GM18511 (cell line): ENCODE data around the gene CNOT3.
"Not testable (repeated sequence)": the region's sequence is repeated elsewhere in the genome, so short reads cannot be mapped to it uniquely, and the experiment has no call there.

Experiments
- ATAC-seq: cut with Tn5 transposase; IDR thresholded peaks from one replicate; pipeline ENCODE4 v1.9.1; 2021; ENCODE audit warnings: mild to moderate bottlenecking, moderate library complexity; ENCODE audit not compliant: unreplicated experiment

CNOT3 gene

DNA sequence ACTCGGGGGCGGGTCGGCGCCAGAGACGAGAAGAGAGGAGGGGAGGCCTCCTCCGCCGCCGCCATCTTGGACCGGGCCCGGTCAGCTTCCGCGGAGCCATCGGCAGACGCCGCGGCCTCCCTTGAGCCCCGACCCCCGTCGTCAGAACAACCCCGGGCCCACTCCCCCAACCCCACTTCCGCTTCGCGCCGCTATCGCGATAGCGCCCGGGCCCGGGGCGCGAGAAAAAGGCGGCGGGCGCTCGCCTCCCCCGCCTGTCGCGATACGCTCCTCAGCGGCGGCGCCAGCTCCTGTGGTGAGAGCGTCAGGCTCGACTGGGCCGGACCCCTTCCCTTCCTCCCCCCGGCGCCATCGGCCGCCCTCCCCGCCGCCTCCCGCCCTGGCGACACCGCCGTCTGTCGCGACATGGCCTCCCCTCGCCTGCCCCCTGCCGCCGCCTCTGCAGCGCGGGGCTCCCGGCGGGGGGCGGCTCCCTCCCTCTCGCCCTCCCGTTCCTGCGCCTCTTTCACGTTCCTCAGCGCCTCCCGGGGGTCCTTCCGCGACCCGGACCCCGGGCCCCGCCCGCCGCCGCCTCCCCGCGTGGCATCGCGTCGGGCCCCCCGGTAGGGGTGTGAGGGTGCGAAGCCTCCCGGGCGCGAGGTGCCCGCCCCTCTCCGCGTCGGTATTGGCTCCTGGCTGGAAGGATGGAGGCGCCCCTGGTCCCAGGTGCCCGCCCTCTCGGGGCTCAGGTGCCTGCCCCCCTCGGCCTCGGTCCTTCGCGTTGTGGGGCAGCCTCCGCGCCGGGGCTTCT is at the start of gene CNOT3:
Gene CNOT3 (plus strand): TSS at position 64 of the 790 bp plus-strand sequence. CDS start 5,217 bp downstream, outside the sequence.
- ATAC-seq: no peak

DNA sequence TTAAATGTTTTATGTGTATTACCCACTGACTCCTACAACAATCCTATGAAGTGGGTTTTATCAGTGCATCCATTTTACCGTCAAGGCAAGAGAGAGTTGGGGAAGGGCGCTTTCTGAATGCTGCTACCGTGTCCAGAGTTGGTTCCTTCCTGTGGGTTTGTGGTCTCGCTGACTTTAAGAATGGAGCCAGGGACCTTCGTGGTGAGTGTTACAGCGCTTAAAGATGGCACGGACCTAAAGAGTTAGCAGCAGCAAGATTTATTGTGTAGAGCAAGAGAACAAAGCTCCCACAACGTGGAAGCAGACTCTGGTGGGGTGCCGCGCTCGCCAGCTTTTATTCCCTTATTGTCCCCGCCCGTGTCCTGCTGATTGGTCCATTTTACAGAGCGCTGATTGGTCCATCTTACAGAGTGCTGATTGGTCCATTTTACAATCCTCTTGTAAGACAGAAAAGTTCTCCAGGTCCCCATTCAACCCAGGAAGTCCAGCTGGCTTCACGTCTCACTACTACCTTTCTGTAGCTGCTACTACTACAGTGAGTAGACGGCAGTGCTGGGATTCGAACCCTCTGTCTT is 43.0 kb upstream of the CNOT3 start:
- ATAC-seq: no peak

GRCh38 chr19:54095136-54095858 is 42.3 kb upstream of the CNOT3 start:
- no peak for ATAC-seq

- not testable (repeated sequence) for ATAC-seq
Observed at GRCh38 chr19:54095859-54096616, 41.5 kb upstream of the CNOT3 start.

DNA sequence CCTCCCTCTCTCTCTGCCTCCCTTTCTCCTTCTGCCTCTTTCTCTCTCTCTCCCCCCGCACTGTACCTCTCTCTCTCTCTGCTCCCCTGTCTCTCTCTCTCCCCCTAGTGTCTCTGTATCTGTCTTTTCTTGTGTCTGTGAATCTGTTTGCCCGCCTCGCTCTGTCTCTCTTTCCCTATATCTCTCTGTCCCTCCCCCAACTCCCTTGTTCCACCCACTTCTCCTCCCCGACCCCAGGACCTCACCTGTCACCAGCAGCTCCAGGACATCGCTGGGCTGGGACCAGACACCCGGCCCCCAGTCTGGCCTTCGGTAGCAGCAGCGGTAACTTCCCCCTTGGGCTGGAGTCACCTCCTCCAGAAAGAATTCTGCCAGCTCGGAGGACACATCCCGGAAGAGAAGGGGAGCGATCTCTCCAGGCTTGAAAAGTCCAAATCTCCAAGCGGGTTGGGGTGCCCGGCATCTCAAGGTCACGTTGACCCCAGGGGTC is 40.9 kb upstream of the CNOT3 start:
- ATAC-seq: no peak

DNA sequence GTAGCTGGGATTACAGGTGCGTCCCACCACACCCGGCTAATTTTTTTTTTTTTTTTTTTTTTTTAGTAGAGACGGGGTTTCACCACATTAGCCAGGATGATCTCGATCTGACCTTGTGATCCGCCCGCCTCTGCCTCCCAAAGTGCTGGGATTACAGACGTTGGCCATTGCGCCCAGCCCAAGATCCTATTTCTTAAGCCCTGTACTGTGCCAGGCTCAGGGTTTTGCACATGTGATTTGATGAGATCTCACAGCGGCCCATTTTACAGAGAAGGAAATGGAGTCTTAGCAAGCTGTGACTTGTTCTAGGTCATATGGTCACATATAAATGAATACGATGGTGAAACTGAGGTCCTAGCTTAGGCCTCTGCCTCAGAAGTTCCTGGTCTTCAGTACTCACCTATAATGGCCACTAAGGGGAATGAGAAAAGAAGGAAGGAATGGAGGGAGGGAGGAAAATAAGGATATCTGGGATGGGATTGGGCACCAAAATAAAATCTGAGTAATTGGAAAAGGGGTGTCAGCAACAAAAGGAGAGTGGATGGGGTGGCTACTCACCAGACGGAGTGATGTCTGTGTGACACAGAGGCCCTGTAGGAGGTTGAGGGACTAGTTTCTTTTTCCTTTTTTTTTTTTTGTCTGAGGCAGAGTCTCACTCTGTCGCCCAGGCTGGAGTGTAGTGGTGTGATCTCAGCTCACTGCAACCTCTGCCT is 38.2 kb upstream of the CNOT3 start:
- no peak for ATAC-seq

- ATAC-seq: not testable (repeated sequence)
Observed at GRCh38 chr19:54099903-54100255, 37.7 kb upstream of the CNOT3 start.

GRCh38 chr19:54100561-54100960 is 37.0 kb upstream of the CNOT3 start, which contains the start of gene OSCAR:
Gene OSCAR, minus strand, starts transcription at chr19:54100803. Its CDS starts 11 bp downstream, at chr19:54100792.
- ATAC-seq: no peak

GRCh38 chr19:54102421-54103169 is 35.0 kb upstream of the CNOT3 start, which contains the start of gene NDUFA3:
Gene NDUFA3, plus strand, starts transcription at chr19:54102855. Its CDS starts 24 bp downstream, at chr19:54102879.
- peak; percentile 95 for ATAC-seq

- ATAC-seq: no peak
Observed at GRCh38 chr19:54104998-54105715, 32.4 kb upstream of the CNOT3 start.

DNA sequence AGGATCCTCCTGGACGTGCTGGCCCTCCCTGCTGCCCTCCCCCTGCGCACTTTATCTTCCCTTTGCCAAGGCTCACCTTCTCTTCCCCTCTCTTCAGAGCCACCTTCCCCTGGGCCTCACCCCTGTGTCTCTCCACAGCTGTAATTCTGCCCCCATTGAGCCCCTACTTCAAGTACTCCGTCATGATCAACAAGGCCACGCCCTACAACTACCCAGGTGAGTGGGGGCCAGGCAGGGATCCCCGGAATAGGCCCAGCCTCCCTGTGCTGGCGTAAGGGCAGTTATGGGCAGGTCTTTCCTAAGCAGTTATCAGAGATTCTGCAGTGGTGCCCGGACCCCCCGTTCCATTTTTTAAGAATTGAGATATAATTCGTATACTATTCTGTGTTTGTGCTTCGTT is 31.8 kb upstream of the CNOT3 start:
- no peak for ATAC-seq

- ATAC-seq: no peak
Observed at GRCh38 chr19:54106716-54107115, 30.8 kb upstream of the CNOT3 start.

- ATAC-seq: no peak
Observed at GRCh38 chr19:54107876-54108490, 29.6 kb upstream of the CNOT3 start.

DNA sequence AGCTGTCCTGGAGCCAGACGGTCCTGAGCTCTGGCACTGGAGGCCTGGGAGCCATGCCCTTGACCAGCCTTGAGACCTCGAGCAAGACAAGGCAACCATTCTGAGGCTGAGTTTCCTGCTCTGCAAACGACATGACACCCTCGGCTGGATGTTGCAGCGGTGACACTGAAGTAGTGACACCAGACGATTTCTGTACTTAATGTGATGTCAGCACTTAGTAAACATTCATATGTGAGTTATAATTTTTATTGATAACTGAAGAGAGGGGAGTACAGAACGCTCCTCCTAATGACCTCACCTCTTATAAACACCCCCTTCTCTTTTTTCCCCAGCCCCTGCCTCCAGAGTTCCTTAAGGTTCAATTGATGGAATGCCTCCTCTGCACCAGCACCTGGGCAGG is 29.1 kb upstream of the CNOT3 start:
- ATAC-seq: no peak

DNA sequence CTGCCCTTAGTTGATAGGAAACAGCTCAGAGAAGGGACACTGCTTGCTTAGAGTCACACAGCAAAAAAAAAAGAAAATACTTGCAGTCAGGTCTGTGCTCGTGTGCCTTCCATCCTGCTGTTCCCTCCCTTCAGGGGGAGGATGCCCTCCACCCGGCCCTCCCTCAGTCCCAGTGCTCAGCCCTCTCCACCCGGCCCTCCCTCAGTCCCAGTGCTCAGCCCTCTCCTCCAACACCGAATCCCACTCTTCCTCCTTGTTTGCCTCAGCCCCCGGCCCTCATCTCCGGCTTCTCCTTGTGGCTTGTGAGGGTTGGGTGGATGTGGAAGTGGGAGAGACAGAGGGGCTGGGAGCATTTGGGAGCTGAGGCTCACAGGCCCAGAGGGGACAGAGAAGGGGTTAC is 27.9 kb upstream of the CNOT3 start:
- ATAC-seq: no peak

GRCh38 chr19:54114340-54115108 is 23.0 kb upstream of the CNOT3 start:
- no peak for ATAC-seq
